Thyroid gland (tissue), 4 donors: ENCODE data around the gene ADCY3. TPM values are rescaled to one million over a fixed set of nuclear protein-coding genes. Genes with fewer than 3 reads are reported as not detected.

ENCODE experiments used
- DNase-seq, 2 donors: peaks; one replicate each; pipeline ENCODE4 v3.0.0-alpha.2; 2019
- H3K27ac ChIP-seq, 3 donors: fragments of 200-600 bp; sonication (generic); 1 replicate in 2 of 3; 2 replicates in 1 of 3; pipeline ENCODE4 v1.5.1; 2016 to 2019; ENCODE audit warnings: mild to moderate bottlenecking in 1 of 3, moderate library complexity in 1 of 3
- H3K27me3 ChIP-seq: fragments of 200-600 bp; sonication (generic); one replicate; pipeline ENCODE4 v1.5.1; 2019
- H3K36me3 ChIP-seq, 2 donors: fragments of 200-600 bp; sonication (generic); one replicate each; pipeline ENCODE4 v1.5.1; 2016 to 2019
- H3K4me1 ChIP-seq, 2 donors: fragments of 200-600 bp; sonication (generic); one replicate each; pipeline ENCODE4 v1.5.1; 2017 to 2019
- H3K4me3 ChIP-seq, 3 donors: fragments of 200-600 bp; sonication (generic); replicated peaks in 1 of 3; 1 replicate in 2 of 3; 2 replicates in 1 of 3; pipeline ENCODE4 v1.5.1; 2016; ENCODE audit warnings: mild to moderate bottlenecking in 1 of 3
- H3K9me3 ChIP-seq: fragments of 200-600 bp; sonication (generic); one replicate; pipeline ENCODE4 v1.5.1; 2017
- POLR2A ChIP-seq, 2 donors: fragments of 450-650 bp; IDR thresholded peaks; one replicate each; pipeline ENCODE4 v1.6.1; 2017; ENCODE audit warnings: antibody characterized with exemption in 2 of 2, mild to moderate bottlenecking in 2 of 2, moderate library complexity in 1 of 2
- WGBS, 2 donors: methylation state at CpG; one replicate each; pipeline ENCODE4 v1.1.5; 2017; 5-methylcytosine and 5-hydroxymethylcytosine counted together
- intact Hi-C: fragments of 100-400 bp; cut with DNase I; formaldehyde crosslinking; loops from one replicate; pipeline ENCODE4 v1.15.1; 2023
- total RNA-seq, 4 donors: library from RNA; depleted of rRNA; stranded (reverse); fragments of >200 nt; gene quantifications; one replicate each; pipeline ENCODE4 v1.2.3, GENCODE V29; 2016
- TF ChIP-seq, protein P1 (sequence below), 6 experiments: fragments of 200-600 bp in 3 of 6; fragments of 450-650 bp in 3 of 6; sonication (generic) in 3 of 6; IDR thresholded peaks; one replicate each; pipeline ENCODE4 v1.5.1; 2016 to 2019; ENCODE audit warnings: antibody characterized with exemption in 6 of 6, mild to moderate bottlenecking in 2 of 6, inconsistent platforms in 1 of 6, moderate library complexity in 1 of 6

Gene ADCY3
- total RNA-seq, result 10 to 100 TPM; 17.5 to 38.7 (median 29.2) TPM

DNA sequence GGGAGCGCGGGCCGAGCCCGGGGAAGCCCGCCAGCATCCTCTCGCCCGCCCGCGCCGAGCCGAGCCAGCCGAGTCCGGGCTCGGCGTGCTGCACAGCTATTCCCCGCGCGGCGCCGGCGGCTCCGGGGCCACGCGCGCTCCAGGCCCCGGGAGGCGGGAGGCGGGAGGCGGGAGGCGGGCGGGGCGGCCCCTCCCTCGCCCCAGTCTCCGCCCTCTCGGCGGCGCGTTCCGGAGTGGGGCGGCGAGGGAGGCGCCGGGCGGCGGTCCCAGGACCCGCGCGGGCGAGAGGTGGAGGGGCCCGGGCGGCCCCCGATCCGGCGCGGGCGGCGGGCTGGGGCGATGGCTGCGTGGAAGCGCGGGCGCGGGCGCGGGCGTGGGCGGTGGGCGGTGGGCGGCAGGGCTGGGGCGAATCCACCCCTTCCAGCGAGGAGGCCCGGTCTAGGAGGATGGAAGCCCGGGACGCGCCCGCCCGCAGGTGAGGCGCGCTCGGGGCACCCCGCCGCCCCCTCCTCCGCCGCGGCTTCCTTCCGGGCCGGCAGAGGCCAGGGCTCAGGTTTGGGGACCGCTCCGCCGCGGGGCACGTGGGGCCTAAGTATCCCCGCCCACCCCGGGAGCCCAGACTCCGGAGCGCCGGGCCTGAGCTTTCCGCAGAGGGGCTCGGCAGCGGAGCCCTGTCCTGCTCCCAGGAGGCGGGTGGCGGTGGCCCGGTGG lies at the start of gene ADCY3:
Gene ADCY3 (minus strand): TSS at position 140 of the 711 bp plus-strand sequence. CDS start 1,250 bp downstream, outside the sequence.
- Histone ChIP-seq H3K4me3 (peak within 1 kb of the TSS in 2 of 3 donors; percentile 42 to 59), H3K27me3 (no peaks in the 10 kb centered on the region), H3K9me3 (no peaks in the 10 kb centered on the region), H3K27ac (peak within 1 kb of the TSS in 2 of 3 donors; percentile 44 to 49), H3K4me1 (no peaks in the 10 kb centered on the region), H3K36me3 (no peaks in the 10 kb centered on the region)
- WGBS, 2 donors, result 0 to 2% methylated on average over 3 to 7 of the region's 103 CpGs
- intact Hi-C loops, result no loop called here
- DNase-seq, result peak; percentile 36 to 45
- TF ChIP-seq POLR2A (IDR thresholded peaks at IDR 0.05), result no peak
- TF ChIP-seq, protein P1, sequence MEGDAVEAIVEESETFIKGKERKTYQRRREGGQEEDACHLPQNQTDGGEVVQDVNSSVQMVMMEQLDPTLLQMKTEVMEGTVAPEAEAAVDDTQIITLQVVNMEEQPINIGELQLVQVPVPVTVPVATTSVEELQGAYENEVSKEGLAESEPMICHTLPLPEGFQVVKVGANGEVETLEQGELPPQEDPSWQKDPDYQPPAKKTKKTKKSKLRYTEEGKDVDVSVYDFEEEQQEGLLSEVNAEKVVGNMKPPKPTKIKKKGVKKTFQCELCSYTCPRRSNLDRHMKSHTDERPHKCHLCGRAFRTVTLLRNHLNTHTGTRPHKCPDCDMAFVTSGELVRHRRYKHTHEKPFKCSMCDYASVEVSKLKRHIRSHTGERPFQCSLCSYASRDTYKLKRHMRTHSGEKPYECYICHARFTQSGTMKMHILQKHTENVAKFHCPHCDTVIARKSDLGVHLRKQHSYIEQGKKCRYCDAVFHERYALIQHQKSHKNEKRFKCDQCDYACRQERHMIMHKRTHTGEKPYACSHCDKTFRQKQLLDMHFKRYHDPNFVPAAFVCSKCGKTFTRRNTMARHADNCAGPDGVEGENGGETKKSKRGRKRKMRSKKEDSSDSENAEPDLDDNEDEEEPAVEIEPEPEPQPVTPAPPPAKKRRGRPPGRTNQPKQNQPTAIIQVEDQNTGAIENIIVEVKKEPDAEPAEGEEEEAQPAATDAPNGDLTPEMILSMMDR (IDR thresholded peaks at IDR 0.05), result no peak

DNA sequence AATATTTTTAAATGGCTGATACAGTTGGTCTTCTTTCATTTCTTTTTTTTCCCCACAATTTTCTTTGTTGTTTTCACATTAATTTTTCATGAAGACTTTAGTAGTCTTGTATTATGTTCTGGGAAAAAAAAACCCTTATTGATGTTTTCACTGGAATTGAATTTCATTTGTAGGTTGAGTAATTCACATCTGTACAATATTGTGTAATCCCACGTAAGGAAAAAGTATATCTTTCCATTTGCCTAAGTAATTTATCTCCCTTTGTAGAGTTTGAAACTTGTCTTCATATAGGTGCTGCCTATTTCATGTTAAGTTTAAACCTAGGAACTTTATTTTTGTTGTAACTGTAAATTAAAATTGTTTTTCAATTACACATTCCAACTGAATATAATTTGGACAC lies 49.7 kb upstream of the ADCY3 start:
- H3K9me3 ChIP-seq, result no peaks in the 10 kb centered on the region
- no peak overlapping the region for H3K27ac ChIP-seq
- no peaks in the 10 kb centered on the region for H3K27me3 ChIP-seq
- no peak for DNase-seq
- H3K36me3 ChIP-seq, result peaks cover 0 to 8% of the 10 kb centered on the region in 2 donors
- no peak overlapping the region for H3K4me3 ChIP-seq
- intact Hi-C loops, result no loop called here
- 92 to 93% methylated on average over 1 of the region's 1 CpG for WGBS, 2 donors
- no peak for TF ChIP-seq POLR2A (IDR thresholded peaks at IDR 0.05)
- TF ChIP-seq, protein P1 (IDR thresholded peaks at IDR 0.05), result no peak
- H3K4me1 ChIP-seq, result peaks cover 0 to 10% of the 10 kb centered on the region in 2 donors

DNA sequence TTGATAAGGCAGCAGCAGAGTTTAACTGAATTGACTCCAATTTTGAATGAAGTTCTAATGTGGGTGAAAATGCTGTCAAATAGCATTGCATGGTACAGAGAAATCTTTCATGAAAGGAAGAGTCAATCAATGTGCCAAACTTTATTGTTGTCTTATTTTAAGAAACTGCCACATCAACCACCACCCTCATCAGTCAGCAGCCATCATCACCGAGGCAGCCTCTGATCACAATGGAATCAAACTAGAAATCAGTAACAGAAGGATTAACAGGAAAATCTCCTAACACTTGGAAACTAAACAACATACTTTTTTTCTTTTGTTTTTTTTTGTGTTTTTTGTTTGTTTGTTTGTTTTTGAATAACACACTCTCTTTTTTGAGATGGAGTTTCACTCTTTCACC lies 41.9 kb upstream of the ADCY3 start:
- TF ChIP-seq, protein P1 (IDR thresholded peaks at IDR 0.05), result no peak
- TF ChIP-seq POLR2A (IDR thresholded peaks at IDR 0.05), result no peak

DNA sequence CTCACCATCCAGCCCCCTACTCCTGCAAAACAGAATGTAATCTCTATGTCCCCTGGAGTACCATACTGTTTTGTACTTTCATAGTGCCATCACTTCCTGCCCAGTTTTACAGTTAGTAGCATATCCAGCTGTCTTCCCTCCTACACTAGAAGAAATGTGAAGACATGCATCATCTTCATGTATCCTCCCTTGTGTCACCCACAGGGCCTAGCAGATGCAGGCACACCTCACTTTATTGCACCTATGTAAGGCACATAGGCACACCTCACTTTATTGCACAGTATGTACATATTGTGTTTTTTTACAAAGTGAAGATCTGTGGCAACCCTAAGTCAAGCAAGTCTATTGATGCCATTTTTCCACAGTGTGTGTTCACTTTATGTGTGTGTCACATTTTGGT lies 39.7 kb upstream of the ADCY3 start:
- H3K4me1 ChIP-seq, result no peaks in the 10 kb centered on the region
- peaks cover 35 to 36% of the 10 kb centered on the region in 2 donors for H3K36me3 ChIP-seq
- intact Hi-C loops, result no loop called here
- no peaks in the 10 kb centered on the region for H3K9me3 ChIP-seq
- H3K27ac ChIP-seq, result no peak overlapping the region
- no peak for DNase-seq
- H3K4me3 ChIP-seq, result no peak overlapping the region
- H3K27me3 ChIP-seq, result no peaks in the 10 kb centered on the region
- TF ChIP-seq, protein P1 (IDR thresholded peaks at IDR 0.05), result no peak
- no peak for TF ChIP-seq POLR2A (IDR thresholded peaks at IDR 0.05)

More for the DNA sequence above, 41.9 kb upstream of the ADCY3 start:
- WGBS, 2 donors, result 93 to 97% methylated on average over 1 of the region's 1 CpG
- intact Hi-C loops, result no loop called here
- H3K27me3 ChIP-seq, result no peaks in the 10 kb centered on the region
- peaks cover 17 to 22% of the 10 kb centered on the region in 2 donors for H3K36me3 ChIP-seq
- no peak overlapping the region for H3K27ac ChIP-seq
- no peak for DNase-seq
- H3K4me1 ChIP-seq, result no peaks in the 10 kb centered on the region
- H3K9me3 ChIP-seq, result no peaks in the 10 kb centered on the region
- H3K4me3 ChIP-seq, result no peak overlapping the region

DNA sequence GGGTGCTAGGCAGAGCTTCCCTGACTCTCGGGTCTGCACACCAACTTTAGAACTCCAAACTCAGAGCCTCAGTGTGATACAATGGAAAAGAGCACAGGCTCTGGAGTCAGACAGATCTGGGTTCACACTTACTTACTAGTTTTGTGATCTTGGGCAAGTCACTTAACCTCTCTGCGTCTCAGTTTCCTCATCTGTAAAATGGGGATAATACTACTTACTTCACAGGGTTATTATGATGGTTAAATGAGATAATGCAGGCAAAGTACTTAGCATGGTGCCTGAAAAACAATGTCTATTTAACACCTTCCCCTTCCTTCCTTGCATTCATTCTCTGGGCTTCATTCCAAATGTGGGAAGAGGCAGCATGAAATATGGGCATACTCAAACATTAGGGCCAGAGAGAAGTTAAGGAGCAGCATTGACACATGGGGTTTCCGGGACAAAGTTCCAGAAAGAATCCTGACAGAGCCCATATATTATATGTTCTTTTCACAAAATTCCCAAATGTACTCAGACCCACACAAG lies 38.4 kb upstream of the ADCY3 start:
- DNase-seq, result no peak
- no peak overlapping the region for H3K27ac ChIP-seq
- 93 to 94% methylated on average over 3 of the region's 3 CpGs for WGBS, 2 donors
- H3K27me3 ChIP-seq, result no peaks in the 10 kb centered on the region
- no peak overlapping the region for H3K4me3 ChIP-seq
- peaks cover 32 to 36% of the 10 kb centered on the region in 2 donors for H3K36me3 ChIP-seq
- intact Hi-C loops, result no loop called here
- no peaks in the 10 kb centered on the region for H3K9me3 ChIP-seq
- H3K4me1 ChIP-seq, result no peaks in the 10 kb centered on the region
- TF ChIP-seq, protein P1 (IDR thresholded peaks at IDR 0.05), result no peak
- no peak for TF ChIP-seq POLR2A (IDR thresholded peaks at IDR 0.05)
